GM12878 (cell line): ENCODE results near the gene RARS2. TPM values are rescaled to one million over a fixed set of nuclear protein-coding genes. Genes with fewer than 3 reads are reported as not detected.
A peak's percentile ranks its signal among the peaks of the same experiment; 100 is the strongest.

Experiments used
- ATAC-seq: fragments of 200-7000 bp; cut with Tn5 transposase; 3 replicates; pipeline ENCODE4 v1.9.1; 2020; ENCODE audit warnings: mild to moderate bottlenecking, moderate library complexity
- BruUV-seq: library from RNA; stranded (reverse); fragments of 400-500 nt; replicated peaks from 2 replicates; lab custom pipeline; 2021; lab: Mats Ljungman, UMichigan
- CTCF ChIA-PET: fragments of 300-600 bp; sonication (Branson Sonifier 250); formaldehyde crosslinking; extraction: SDS; loops from one replicate; lab custom pipeline; 2021; ENCODE audit warnings: inconsistent platforms; lab: Yijun Ruan, JAX
- POLR2A ChIA-PET: fragments of 350-600 bp; formaldehyde crosslinking; extraction: SDS; loops from one replicate; lab custom pipeline; 2021; ENCODE audit warnings: inconsistent platforms; lab: Charles Lee
- RAD21 ChIA-PET: fragments of 300-600 bp; sonication (Branson Sonifier 250); formaldehyde crosslinking; loops from one replicate; lab custom pipeline; 2023; ENCODE audit warnings: antibody characterized with exemption; ENCODE audit not compliant: unreplicated experiment; lab: Charles Lee
- SMC1A ChIA-PET: fragments of 300-600 bp; sonication (Branson Sonifier 250); formaldehyde crosslinking; loops from one replicate; lab custom pipeline; 2023; ENCODE audit not compliant: unreplicated experiment, uncharacterized antibody; lab: Charles Lee
- DNase-seq: peaks from one replicate; pipeline ENCODE4 v3.0.0-alpha.2; 2011; ENCODE audit warnings: low read depth, low spot score
- FAIRE-seq: peaks from 3 replicates; lab custom pipeline; 2011; peaks lifted over from hg19 to GRCh38; lab: Jason Lieb, UNC
- H2AFZ ChIP-seq: 2 replicates; pipeline ENCODE4 v1.6.0; 2011; ENCODE audit warnings: low read depth, low read length, control low read depth; ENCODE audit not compliant: control insufficient read depth
- H3K27ac ChIP-seq: 2 replicates; pipeline ENCODE4 v1.5.1; 2011; ENCODE audit warnings: control low read depth; ENCODE audit not compliant: control insufficient read depth, insufficient read depth
- H3K27me3 ChIP-seq, 2 experiments: replicated peaks in 1 of 2; 2 replicates each; pipeline versions ENCODE4 v1.6.0 to v1.6.1; 2011; ENCODE audit warnings: low read length in 1 of 2; ENCODE audit not compliant: control insufficient read depth in 2 of 2, insufficient read depth in 2 of 2
- H3K36me3 ChIP-seq, 2 experiments: 2 replicates each; pipeline ENCODE4 v1.5.1; 2011; ENCODE audit warnings: low read length in 1 of 2; ENCODE audit not compliant: control insufficient read depth in 2 of 2, insufficient read depth in 2 of 2
- H3K4me1 ChIP-seq: 2 replicates; pipeline ENCODE4 v1.6.1; 2011; ENCODE audit warnings: mild to moderate bottlenecking, low read length, moderate library complexity, mixed read lengths; ENCODE audit not compliant: control insufficient read depth, insufficient read depth
- H3K4me2 ChIP-seq: 2 replicates; pipeline ENCODE4 v1.6.0; 2011; ENCODE audit warnings: control low read depth; ENCODE audit not compliant: control insufficient read depth, insufficient read depth
- H3K4me3 ChIP-seq: fragments of 200-600 bp; sonication (generic); 2 replicates; pipeline ENCODE4 v1.5.1; 2016
- H3K79me2 ChIP-seq: 2 replicates; pipeline ENCODE4 v1.6.0; 2011; ENCODE audit warnings: low read length; ENCODE audit not compliant: control insufficient read depth, insufficient read depth
- H3K9ac ChIP-seq: 2 replicates; pipeline ENCODE4 v1.8.0; 2011; ENCODE audit warnings: low read length, control low read depth, mixed read lengths; ENCODE audit not compliant: control insufficient read depth, insufficient read depth
- H3K9me3 ChIP-seq: replicated peaks from 3 replicates; pipeline ENCODE4 v1.5.1; 2011; ENCODE audit warnings: mild to moderate bottlenecking, low read length; ENCODE audit not compliant: control insufficient read depth, insufficient read depth
- H4K20me1 ChIP-seq: 2 replicates; pipeline ENCODE4 v1.6.0; 2011; ENCODE audit not compliant: control insufficient read depth, insufficient read depth
- CBX5 ChIP-seq: sonication (generic); IDR thresholded peaks from 2 replicates; pipeline ENCODE4 v1.6.1; 2016; ENCODE audit warnings: low read depth, moderate library complexity, mild to moderate bottlenecking, inconsistent platforms
- CEBPB ChIP-seq, 2 experiments: fragments of 150-350 bp in 1 of 2; IDR thresholded peaks; 2 replicates each; pipeline ENCODE4 v1.6.1; 2012 to 2014; ENCODE audit warnings: low read depth in 2 of 2, low read length in 2 of 2, borderline replicate concordance in 1 of 2, inconsistent platforms in 1 of 2
- IKZF1 ChIP-seq: fragments of 450-650 bp; conservative IDR thresholded peaks from 2 replicates; pipeline ENCODE4 v1.6.1; 2017; ENCODE audit warnings: antibody characterized with exemption, mild to moderate bottlenecking
- KDM1A ChIP-seq: fragments of 200-600 bp; sonication (generic); IDR thresholded peaks from 2 replicates; pipeline ENCODE4 v1.6.1; 2016; ENCODE audit warnings: borderline replicate concordance
- MXI1 ChIP-seq: fragments of 150-350 bp; IDR thresholded peaks from 2 replicates; pipeline ENCODE4 v1.6.1; 2011; ENCODE audit warnings: low read depth, mild to moderate bottlenecking, inconsistent platforms, low read length, improper control_type of control experiment
- NFYB ChIP-seq: IDR thresholded peaks from 2 replicates; pipeline ENCODE4 v1.6.1; 2011; ENCODE audit warnings: low read depth, mild to moderate bottlenecking, low read length, improper control_type of control experiment, moderate library complexity; ENCODE audit not compliant: insufficient read depth
- NR2F1 ChIP-seq: fragments of 450-650 bp; conservative IDR thresholded peaks from 2 replicates; pipeline ENCODE4 v1.6.1; 2017; ENCODE audit warnings: mild to moderate bottlenecking
- PAX5 ChIP-seq: IDR thresholded peaks from 2 replicates; pipeline ENCODE4 v1.6.1; 2011; ENCODE audit warnings: low read depth, low read length, borderline replicate concordance
- POLR2AphosphoS2 ChIP-seq: IDR thresholded peaks from 2 replicates; pipeline ENCODE4 v1.6.1; 2011; ENCODE audit warnings: low read depth, mild to moderate bottlenecking, low read length, improper control_type of control experiment, moderate library complexity
- RAD51 ChIP-seq: fragments of 450-650 bp; IDR thresholded peaks from 2 replicates; pipeline ENCODE4 v1.6.1; 2016; ENCODE audit warnings: moderate library complexity, mild to moderate bottlenecking, inconsistent platforms
- SMC3 ChIP-seq: IDR thresholded peaks from 2 replicates; pipeline ENCODE4 v1.6.1; 2011; ENCODE audit warnings: low read length, improper control_type of control experiment, borderline replicate concordance
- SREBF2 ChIP-seq: IDR thresholded peaks from 2 replicates; pipeline ENCODE4 v1.6.1; 2012; ENCODE audit warnings: mild to moderate bottlenecking, low read length
- SUPT20H ChIP-seq: IDR thresholded peaks from 2 replicates; pipeline ENCODE4 v1.6.1; 2011; ENCODE audit warnings: low read depth, mild to moderate bottlenecking, low read length, moderate library complexity, borderline replicate concordance; ENCODE audit not compliant: control insufficient read depth
- whole genome bisulfite sequencing: methylation state at CpG from one replicate; pipeline ENCODE4 v1.1.6; 2016; ENCODE audit warnings: low lambda C conversion rate; ENCODE audit not compliant: insufficient replicate concordance, insufficient coverage; ENCODE audit errors: missing lambda C conversion rate; 5-methylcytosine and 5-hydroxymethylcytosine counted together
- in situ Hi-C: fragments of 300-500 bp; cut with MboI; formaldehyde crosslinking; loops from 9 replicates; pipeline ENCODE4 v1.14.3; 2018; ENCODE audit warnings: mixed read lengths
- intact Hi-C: fragments of 100-400 bp; cut with micrococcal nuclease; formaldehyde crosslinking; loops from one replicate; pipeline ENCODE4 v1.14.2; 2022; ENCODE audit not compliant: unreplicated experiment
- polyA plus RNA-seq, 11 experiments: library from polyadenylated mRNA; depleted of rRNA in 4 of 11; unstranded in 6 of 11; stranded (reverse) in 5 of 11; fragments of >200 nt; fragmentation: Nextera tagmentation in 4 of 11; fragmentation: Illumina TruSeq in 1 of 11; extraction: Ambion mirVana in 4 of 11; extraction: Trizol in 1 of 11; gene quantifications; 1 replicate in 1 of 11; 2 replicates in 10 of 11; pipeline versions ENCODE4 v1.2.1 to v1.2.3, GENCODE V29; 2011 to 2016; ENCODE audit warnings: inconsistent platforms in 2 of 11, missing spikeins in 2 of 11, low read depth in 1 of 11
- total RNA-seq, 4 experiments: library from RNA; depleted of rRNA in 3 of 4; stranded (reverse); fragments of >200 nt in 3 of 4; fragmentation: Illumina TruSeq in 1 of 4; extraction: Trizol in 1 of 4; gene quantifications; 2 replicates each; pipeline versions ENCODE4 v1.2.1 to v1.2.3, GENCODE V29; 2013 to 2021
- TF ChIP-seq, protein P1 (sequence below): IDR thresholded peaks from 2 replicates; pipeline ENCODE4 v1.6.1; 2011; ENCODE audit warnings: borderline replicate concordance, low read depth, mild to moderate bottlenecking, moderate library complexity, low read length; ENCODE audit not compliant: insufficient read depth, poor library complexity, severe bottlenecking

Gene RARS2
- total and polyA plus RNA-seq, 10 of the 15 experiments (the other 5 are each of a cell fraction or from before 2014, with no cell fraction given), result 18.3 to 54.2 (median 36.8) TPM

GRCh38 chr6:87572021-87572420, 17.8 kb downstream of the RARS2 start:
- POLR2A ChIA-PET, result interaction anchor here (0.7 to 1.1 kb wide), 2 partner anchors 81 to 108 kb away, joined by 3 to 4 read pairs; no protein-coding TSS in a partner anchor

DNA sequence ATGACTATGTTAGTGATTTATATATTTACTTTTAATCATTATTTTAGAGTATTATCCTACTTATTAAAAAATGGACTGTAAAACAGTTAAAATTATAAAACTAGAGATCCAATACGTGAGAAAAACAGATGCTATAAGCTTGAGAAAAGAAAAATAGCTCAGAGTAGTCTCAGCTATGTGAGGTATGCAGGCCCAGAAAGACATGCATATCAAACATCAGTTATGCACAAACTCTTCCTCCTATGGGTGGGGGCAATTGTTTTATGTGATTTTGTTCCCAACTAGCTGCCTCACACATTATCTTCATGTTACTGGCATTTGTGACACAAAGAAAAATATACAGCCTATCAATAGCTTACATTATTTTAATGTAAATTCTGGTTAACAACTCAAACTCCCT, 28.8 kb downstream of the RARS2 start:
- RAD21 ChIA-PET, result no interaction called here
- CTCF ChIA-PET, result interaction anchor here (1.0 kb wide), 1 partner anchor 26 kb away, joined by 4 read pairs; no protein-coding TSS in a partner anchor
- DNase-seq, result no peak
- no peak for ATAC-seq
- H3K27ac ChIP-seq, result no peak overlapping the region
- POLR2A ChIA-PET, result no interaction called here
- H3K79me2 ChIP-seq, result no peaks in the 10 kb centered on the region; the same call in 1 of the 2 replicates
- H3K4me1 ChIP-seq, result no peaks in the 10 kb centered on the region
- no peaks in the 10 kb centered on the region for H4K20me1 ChIP-seq
- H3K27me3 ChIP-seq, result no peaks in the 10 kb centered on the region
- SMC1A ChIA-PET, result interaction anchor here (1.1 to 2.0 kb wide), 3 partner anchors 8 to 27 kb away, joined by 3 to 6 read pairs (median 5); no protein-coding TSS in a partner anchor
- no TSS peak for BruUV-seq
- no peak overlapping the region for H3K4me3 ChIP-seq
- H2AFZ ChIP-seq, result no peak overlapping the region
- H3K9me3 ChIP-seq, result no peaks in the 10 kb centered on the region
- in situ Hi-C loops, result no loop called here
- H3K36me3 ChIP-seq, result peaks cover 0 to 11% of the 10 kb centered on the region in 2 experiments
- no peak overlapping the region for H3K4me2 ChIP-seq
- no peak for TF ChIP-seq SMC3
- TF ChIP-seq MXI1, result no peak
- TF ChIP-seq SUPT20H, result no peak
- no peak for TF ChIP-seq RAD51
- TF ChIP-seq PAX5, result no peak
- no peak for TF ChIP-seq KDM1A
- TF ChIP-seq SREBF2, result no peak
- no peak for TF ChIP-seq CEBPB (IDR thresholded peaks at IDR 0.05; ENCODE audit: borderline replicate concordance in 1 of 2, low read depth in 2 of 2, low read length in 2 of 2)
- no peak for TF ChIP-seq NR2F1
- TF ChIP-seq POLR2AphosphoS2, result no peak
- TF ChIP-seq, protein P1, sequence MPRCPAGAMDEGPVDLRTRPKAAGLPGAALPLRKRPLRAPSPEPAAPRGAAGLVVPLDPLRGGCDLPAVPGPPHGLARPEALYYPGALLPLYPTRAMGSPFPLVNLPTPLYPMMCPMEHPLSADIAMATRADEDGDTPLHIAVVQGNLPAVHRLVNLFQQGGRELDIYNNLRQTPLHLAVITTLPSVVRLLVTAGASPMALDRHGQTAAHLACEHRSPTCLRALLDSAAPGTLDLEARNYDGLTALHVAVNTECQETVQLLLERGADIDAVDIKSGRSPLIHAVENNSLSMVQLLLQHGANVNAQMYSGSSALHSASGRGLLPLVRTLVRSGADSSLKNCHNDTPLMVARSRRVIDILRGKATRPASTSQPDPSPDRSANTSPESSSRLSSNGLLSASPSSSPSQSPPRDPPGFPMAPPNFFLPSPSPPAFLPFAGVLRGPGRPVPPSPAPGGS, result no peak
- no peak for TF ChIP-seq IKZF1
- no peak overlapping the region for H3K9ac ChIP-seq
- peak; percentile 72 for FAIRE-seq
- WGBS, result 100% methylated on average over 1 of the region's 1 CpG
- intact Hi-C loops, result no loop called here

More at GRCh38 chr6:87572021-87572420, 17.8 kb downstream of the RARS2 start:
- ATAC-seq (no peak), FAIRE-seq (no peak), DNase-seq (no peak)
- Histone ChIP-seq H3K9ac (no peak overlapping the region), H4K20me1 (no peaks in the 10 kb centered on the region), H3K36me3 (peaks cover 0 to 4% of the 10 kb centered on the region in 2 experiments; a peak in 1 of 4 replicates), H3K27me3 (no peaks in the 10 kb centered on the region), H3K4me2 (no peak overlapping the region), H3K4me1 (peaks cover 20% of the 10 kb centered on the region), H3K4me3 (no peak overlapping the region), H3K27ac (no peak overlapping the region), H3K9me3 (peaks cover 9% of the 10 kb centered on the region), H2AFZ (no peak overlapping the region), H3K79me2 (peaks cover 38% of the 10 kb centered on the region)
- TF ChIP-seq NFYB, result no peak
- TF ChIP-seq CBX5, result no peak
- CTCF ChIA-PET, result interaction anchor here (0.7 to 0.9 kb wide), 2 partner anchors 177 to 220 kb away, joined by 4 to 6 read pairs; no protein-coding TSS in a partner anchor
- SMC1A ChIA-PET, result interaction anchor here (0.7 to 1.1 kb wide), 3 partner anchors 9 to 245 kb away, joined by 3 to 4 read pairs (median 4); no protein-coding TSS in a partner anchor
- intact Hi-C loops (no loop called here), in situ Hi-C loops (no loop called here)
- no TSS peak for BruUV-seq
- RAD21 ChIA-PET, result interaction anchor here (1.1 kb wide), 1 partner anchor 260 kb away, joined by 3 read pairs; no protein-coding TSS in a partner anchor
- WGBS, result 98% methylated on average over 4 of the region's 4 CpGs
